DMS153 treated with DMSO at 0.1 percent for 48 hours (cell line): Measurements from ENCODE around the gene PRSS56.
A peak's percentile ranks its signal among the peaks of the same experiment; 100 is the strongest.

Experiments
- DNase-seq: peaks from one replicate; lab custom pipeline; 2025; ENCODE audit not compliant: unreplicated experiment; lab: John Stamatoyannopoulos, UW

The PRSS56 gene

GRCh38 chr2:232501794-232502390, 18.3 kb upstream of the PRSS56 start:
- no peak for DNase-seq

DNA sequence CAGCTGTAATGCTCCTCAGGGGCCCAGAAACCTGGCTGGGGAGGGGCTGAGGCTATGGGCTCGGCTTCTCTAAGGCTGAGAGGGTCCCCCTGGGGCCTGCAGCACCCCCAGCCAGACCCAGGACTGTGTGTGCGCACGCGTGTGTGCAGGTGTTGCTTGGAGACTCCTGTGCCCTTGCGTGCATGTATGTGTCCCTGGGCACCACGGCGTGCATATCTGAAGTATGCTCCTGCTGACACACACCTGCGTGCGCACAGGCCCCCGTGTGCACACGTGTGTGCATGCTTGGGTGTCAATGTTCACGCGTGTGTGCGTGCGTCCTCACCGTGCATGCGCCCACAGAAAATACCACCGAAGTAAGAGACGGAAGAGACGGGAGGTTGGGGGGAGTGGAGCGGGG, 17.7 kb upstream of the PRSS56 start:
- no peak for DNase-seq

- no peak for DNase-seq
These were observed 17.0 kb upstream of the PRSS56 start for GRCh38 chr2:232502911-232503808.

DNA sequence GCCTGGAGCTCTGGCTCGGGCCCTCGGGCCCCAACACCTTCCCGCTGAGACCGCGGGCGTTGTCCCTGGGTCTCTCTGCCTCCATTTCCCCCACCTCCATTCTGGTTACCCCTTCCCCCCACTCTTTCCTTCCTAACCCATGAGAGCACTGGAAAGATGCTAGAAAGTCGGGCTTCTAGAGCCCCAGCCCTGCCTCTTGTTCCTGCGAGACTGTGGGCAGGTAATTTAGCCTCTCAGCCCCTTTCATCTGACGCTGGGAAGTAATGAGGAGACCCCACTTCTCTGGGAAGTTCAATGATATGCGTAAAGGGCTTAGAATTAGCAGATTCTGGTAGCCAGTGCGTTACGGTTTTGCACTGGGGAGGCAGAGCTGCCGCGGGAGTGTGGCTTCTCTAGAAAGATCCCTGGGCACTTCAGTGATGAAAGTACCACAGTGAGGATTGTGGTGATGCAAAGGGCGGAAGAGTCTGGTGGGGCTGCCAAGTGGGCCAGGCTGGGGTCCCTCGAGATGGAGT, 16.3 kb upstream of the PRSS56 start:
- no peak for DNase-seq

GRCh38 chr2:232504438-232504837, 15.8 kb upstream of the PRSS56 start:
- no peak for DNase-seq

DNA sequence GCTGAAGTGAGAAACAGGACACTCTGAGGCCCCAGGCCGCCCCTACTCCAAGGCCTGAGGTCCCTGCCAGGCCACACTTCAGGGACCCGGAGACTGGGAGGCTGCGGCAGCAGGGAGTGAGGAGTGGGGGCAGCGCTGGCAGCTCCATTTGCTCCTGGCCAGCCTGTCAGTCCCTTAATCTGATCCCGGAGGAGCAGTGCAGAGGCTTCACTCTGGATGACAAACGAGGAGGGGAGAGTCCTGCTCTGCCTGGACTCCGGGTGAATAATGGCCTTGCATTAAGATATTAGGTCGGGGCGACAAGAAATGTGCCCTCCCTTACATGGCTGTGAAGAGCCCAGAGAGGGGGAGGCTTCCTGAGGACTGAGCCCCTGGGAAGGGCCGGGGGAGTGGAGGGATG, 14.3 kb upstream of the PRSS56 start:
- no peak for DNase-seq

DNA sequence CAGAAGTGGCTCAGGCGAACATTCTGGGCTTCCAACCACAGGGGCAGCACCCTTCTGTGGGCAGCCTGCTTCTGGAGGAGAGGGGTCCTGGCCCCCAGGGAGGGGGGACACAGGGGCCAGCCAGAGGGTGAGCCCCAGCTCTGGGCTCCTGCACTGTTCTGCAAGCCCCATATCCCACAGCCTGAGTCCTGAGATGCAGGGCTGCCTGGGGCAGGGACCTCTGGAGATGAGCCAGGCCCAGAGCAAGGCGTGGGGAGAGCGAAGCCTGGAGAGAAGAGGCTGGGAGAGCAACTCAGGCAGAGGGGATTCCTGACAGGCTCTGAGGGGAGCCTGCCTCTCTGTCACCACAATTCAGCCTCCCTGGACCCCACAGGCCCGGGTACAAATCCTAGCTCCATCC, 13.5 kb upstream of the PRSS56 start:
- DNase-seq: no peak

GRCh38 chr2:232508251-232508650, 11.9 kb upstream of the PRSS56 start:
- no peak for DNase-seq

DNA sequence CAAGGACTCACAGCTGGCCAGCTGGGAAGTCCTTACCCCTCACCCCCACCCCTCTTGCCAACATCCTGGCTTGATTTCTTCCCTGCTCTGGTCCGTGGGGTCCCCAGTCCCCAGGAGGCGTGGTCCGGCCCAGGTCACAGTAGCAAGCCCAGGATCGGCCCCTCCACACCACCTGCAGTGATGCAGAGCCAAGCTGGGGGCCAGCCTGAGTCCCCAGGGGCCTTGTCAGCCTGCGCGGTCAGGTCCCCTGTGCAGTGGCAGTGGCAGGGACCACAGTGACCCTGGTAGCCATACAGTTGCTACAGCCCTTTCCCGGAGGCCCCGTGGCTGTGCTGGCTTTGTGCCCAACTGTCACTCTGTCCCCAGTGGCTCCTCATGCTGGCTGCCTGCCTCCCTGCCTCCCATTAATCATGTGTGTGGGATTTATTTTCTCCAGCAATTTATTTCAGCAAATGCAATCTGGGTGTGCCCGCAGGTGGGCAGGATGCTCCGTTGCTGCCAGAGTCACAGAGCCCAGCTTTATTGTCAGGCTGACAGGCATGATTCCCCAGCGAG, 8.8 kb upstream of the PRSS56 start:
- peak; percentile 32 for DNase-seq

DNA sequence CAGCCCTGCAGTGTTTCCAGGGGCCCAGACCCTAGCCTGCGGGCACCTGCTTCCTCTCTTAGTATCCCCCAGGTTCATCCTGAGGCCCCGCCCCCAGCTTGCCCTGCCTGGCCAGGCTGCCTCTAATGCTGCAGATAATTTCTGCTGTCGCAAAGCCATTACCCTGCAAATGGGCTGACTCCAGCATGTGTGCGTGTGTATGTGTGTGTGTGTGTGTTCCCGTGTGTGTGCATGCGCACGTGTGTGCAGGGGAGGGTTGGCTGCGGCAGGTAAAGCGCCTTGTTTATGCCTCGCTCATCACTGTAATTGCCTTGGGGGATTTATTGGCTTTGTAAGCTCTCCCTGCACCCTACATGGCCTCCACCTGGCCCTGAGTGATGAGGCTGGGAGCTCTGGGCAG, 7.6 kb upstream of the PRSS56 start:
- DNase-seq: no peak

DNA sequence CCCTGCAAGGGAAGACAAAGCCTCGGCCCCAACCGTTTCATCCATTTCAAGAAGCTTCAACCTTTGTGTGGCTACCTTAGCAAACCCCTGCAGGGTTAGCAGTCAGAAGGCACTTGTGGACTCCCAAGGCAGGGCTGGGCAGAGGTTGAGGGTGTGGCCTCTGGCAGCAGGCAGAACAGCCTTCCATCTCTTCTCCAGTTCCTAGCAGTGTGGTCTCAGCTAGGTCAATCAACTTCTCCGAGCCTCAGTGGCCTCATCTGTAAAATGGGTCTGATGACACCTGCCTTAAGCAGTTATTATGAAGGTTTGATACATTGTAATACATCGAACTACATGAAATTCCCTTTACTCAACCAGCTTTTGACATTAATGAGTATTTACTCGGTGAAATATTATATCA, 6.8 kb upstream of the PRSS56 start:
- no peak for DNase-seq

GRCh38 chr2:232515639-232516038, 4.5 kb upstream of the PRSS56 start:
- no peak for DNase-seq

DNA sequence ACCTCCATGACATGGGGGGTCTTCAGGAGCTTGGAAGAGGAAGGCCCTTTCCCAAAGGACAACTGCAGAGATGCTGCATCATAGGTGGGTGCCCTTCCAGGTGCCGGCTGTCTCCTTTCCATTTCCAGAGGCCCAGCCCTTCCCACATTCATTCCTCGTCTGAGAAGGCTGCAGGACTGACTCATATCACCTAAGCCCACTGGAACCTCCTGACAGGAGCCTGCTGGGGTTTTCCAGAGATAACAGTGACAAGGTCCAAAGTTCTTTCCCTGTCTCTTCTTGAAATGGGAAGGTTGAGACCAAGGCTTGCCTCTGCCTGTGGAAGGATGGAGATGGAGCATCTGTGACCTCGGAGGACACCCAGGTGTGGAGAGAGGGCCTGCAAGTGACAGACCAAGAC, 3.6 kb upstream of the PRSS56 start:
- no peak for DNase-seq

GRCh38 chr2:232518844-232519243, 1.3 kb upstream of the PRSS56 start:
- no peak for DNase-seq

DNA sequence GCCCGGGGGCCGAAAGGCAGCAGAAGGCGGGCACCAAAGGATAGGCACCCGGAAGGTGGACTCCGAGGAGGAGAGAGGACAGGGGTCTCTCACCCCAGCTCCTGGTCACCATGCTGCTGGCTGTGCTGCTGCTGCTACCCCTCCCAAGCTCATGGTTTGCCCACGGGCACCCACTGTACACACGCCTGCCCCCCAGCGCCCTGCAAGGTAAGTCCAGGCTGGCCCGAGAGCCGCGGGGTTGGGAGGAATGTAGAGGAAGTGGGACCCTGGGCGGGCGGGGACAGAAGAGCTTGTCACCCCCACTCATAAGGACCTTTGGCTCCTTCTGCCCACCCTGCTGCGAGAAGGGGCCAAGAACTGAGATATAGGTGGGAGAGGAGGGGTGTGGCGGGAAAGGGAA, 301 bp downstream of the PRSS56 start:
- DNase-seq: no peak

- DNase-seq: no peak
These were observed 910 bp downstream of the PRSS56 start for GRCh38 chr2:232521098-232521497.

DNA sequence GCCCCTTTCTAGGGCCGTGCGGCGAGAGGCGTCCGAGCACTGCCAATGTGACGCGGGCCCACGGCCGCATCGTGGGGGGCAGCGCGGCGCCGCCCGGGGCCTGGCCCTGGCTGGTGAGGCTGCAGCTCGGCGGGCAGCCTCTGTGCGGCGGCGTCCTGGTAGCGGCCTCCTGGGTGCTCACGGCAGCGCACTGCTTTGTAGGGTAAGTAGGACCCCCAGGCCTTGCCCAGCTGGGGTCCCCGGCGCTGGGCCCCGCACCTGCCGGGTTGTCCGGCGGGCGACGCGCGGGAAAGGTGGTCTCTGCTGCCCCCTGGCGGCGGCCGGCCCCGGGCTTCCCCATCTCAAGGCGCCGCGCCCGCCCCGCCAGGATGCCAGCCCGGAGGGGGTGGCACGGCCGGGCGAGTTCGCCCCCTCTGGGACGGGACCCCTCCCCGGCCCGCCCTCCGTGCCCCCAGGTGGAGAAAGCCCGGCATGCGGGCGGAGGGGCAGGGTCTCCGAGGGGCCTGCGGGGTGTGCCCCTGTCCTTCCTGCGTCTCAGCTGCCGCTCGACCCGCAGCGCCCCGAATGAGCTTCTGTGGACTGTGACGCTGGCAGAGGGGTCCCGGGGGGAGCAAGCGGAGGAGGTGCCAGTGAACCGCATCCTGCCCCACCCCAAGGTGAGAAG, 1.9 kb downstream of the PRSS56 start:
- DNase-seq: no peak

DNA sequence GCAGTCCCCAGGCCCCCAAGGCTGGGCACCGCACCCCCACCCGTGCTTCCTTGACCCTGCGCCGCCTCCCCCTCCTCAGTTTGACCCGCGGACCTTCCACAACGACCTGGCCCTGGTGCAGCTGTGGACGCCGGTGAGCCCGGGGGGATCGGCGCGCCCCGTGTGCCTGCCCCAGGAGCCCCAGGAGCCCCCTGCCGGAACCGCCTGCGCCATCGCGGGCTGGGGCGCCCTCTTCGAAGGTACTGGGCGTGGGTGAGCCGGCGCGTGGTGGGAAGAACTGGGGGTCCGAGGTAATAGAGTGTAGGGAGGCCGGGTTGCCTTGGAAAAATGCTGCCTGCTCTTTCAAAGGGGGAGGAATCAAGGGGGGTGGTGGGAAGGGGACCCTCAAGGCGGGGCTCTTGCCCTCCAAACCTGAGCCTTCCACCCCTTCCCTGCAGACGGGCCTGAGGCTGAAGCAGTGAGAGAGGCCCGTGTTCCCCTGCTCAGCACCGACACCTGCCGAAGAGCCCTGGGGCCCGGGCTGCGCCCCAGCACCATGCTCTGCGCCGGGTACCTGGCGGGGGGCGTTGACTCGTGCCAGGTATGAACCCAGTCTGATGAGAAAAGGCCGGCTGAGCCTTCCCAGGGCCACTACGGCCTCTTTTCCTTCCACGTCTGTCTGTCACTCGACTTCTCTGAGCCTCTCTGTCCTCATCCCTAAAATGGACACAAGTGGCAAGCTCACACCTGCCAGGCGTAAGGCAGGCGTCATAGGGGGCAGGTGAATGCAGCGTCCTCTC, 2.6 kb downstream of the PRSS56 start:
- DNase-seq: no peak

DNA sequence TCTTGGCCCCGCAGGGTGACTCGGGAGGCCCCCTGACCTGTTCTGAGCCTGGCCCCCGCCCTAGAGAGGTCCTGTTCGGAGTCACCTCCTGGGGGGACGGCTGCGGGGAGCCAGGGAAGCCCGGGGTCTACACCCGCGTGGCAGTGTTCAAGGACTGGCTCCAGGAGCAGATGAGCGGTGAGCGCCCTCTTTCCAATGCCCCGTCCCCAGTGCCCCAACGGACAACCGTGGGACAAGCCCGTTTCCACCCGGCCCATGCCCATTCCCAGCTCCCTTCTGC, 3.2 kb downstream of the PRSS56 start:
- DNase-seq: no peak

- DNase-seq: no peak
These were observed 3.8 kb downstream of the PRSS56 start for GRCh38 chr2:232523682-232524597.
